K562 (cell line): Measurements from ENCODE around the gene NCOA1. TPM values are rescaled to one million over a fixed set of nuclear protein-coding genes. Genes with fewer than 3 reads are reported as not detected.

Source experiments
- ATAC-seq: fragments of 200-7000 bp; cut with Tn5 transposase; 3 replicates; pipeline ENCODE4 v1.9.1; 2020; ENCODE audit warnings: moderate library complexity
- BruUV-seq: library from RNA; stranded (reverse); fragments of 400-500 nt; replicated peaks from 2 replicates; lab custom pipeline; 2021; lab: Mats Ljungman, UMichigan
- CTCF ChIA-PET: fragments of 300-600 bp; formaldehyde crosslinking; extraction: SDS; loops from one replicate; lab custom pipeline; 2021; ENCODE audit warnings: low intra/inter-chr PET ratio; lab: Yijun Ruan, JAX
- POLR2A ChIA-PET: fragments of 300-600, 350-650 bp; sonication (Branson Sonifier 250); formaldehyde crosslinking; extraction: SDS; loops from one replicate; lab custom pipeline; 2021; ENCODE audit warnings: antibody characterized with exemption, inconsistent platforms; lab: Yijun Ruan, JAX
- DNase-seq, 4 experiments: peaks; one replicate each; pipeline versions ENCODE4 v3.0.0 to v3.0.0-alpha.2; 2011 to 2018; ENCODE audit warnings: low spot score in 3 of 4, mixed read lengths in 3 of 4; ENCODE audit errors: extremely low read depth in 1 of 4
- FAIRE-seq: peaks from 2 replicates; lab custom pipeline; 2011; peaks lifted over from hg19 to GRCh38; lab: Jason Lieb, UNC
- H2AFZ ChIP-seq: 2 replicates; pipeline ENCODE4 v1.6.0; 2011; ENCODE audit warnings: low read depth, low read length, control low read depth, inconsistent platforms
- H3K27ac ChIP-seq: fragments of 200-600 bp; 3 replicates; pipeline ENCODE4 v1.8.0; 2011; ENCODE audit warnings: low read depth, mild to moderate bottlenecking, control low read depth, inconsistent platforms, low read length, moderate library complexity, mixed read lengths; ENCODE audit errors: extremely low read depth
- H3K27me3 ChIP-seq, 2 experiments: fragments of 300-600 bp in 1 of 2; 2 replicates in 1 of 2; 3 replicates in 1 of 2; pipeline versions ENCODE4 v1.6.0 to v1.8.0; 2011; ENCODE audit warnings: inconsistent platforms in 2 of 2, low read length in 2 of 2, mild to moderate bottlenecking in 1 of 2, mixed read lengths in 1 of 2, moderate library complexity in 1 of 2; ENCODE audit not compliant: control insufficient read depth in 2 of 2, insufficient read depth in 2 of 2
- H3K36me3 ChIP-seq: fragments of 300-600 bp; 3 replicates; pipeline ENCODE4 v1.8.0; 2011; ENCODE audit warnings: mild to moderate bottlenecking, low read length, inconsistent platforms; ENCODE audit not compliant: control insufficient read depth, insufficient read depth
- H3K4me1 ChIP-seq, 2 experiments: fragments of 200-600 bp in 1 of 2; replicated peaks in 1 of 2; 2 replicates in 1 of 2; 3 replicates in 1 of 2; pipeline versions ENCODE4 v1.5.1 to v1.8.0; 2011; ENCODE audit warnings: inconsistent platforms in 2 of 2, low read length in 2 of 2, mild to moderate bottlenecking in 1 of 2, mixed read lengths in 1 of 2, moderate library complexity in 1 of 2; ENCODE audit not compliant: control insufficient read depth in 2 of 2, insufficient read depth in 2 of 2
- H3K4me2 ChIP-seq: 2 replicates; pipeline ENCODE4 v1.6.1; 2011; ENCODE audit warnings: low read length, control low read depth, inconsistent platforms, mixed read lengths; ENCODE audit not compliant: insufficient read depth
- H3K4me3 ChIP-seq: fragments of 200-600 bp; sonication (generic), shearing (Covaris generic); 2 replicates; pipeline ENCODE4 v1.5.1; 2016; ENCODE audit warnings: control low read depth, inconsistent platforms
- H3K79me2 ChIP-seq: fragments of 200-600 bp; 3 replicates; pipeline ENCODE4 v1.8.0; 2011; ENCODE audit warnings: low read length, inconsistent platforms; ENCODE audit not compliant: control insufficient read depth, insufficient read depth
- H3K9ac ChIP-seq, 2 experiments: 2 replicates each; pipeline versions ENCODE4 v1.6.0 to v1.6.1; 2011; ENCODE audit warnings: low read depth in 2 of 2, low read length in 2 of 2, control low read depth in 1 of 2, inconsistent platforms in 1 of 2, mild to moderate bottlenecking in 1 of 2, mixed read lengths in 1 of 2; ENCODE audit not compliant: insufficient read depth in 1 of 2
- H3K9me1 ChIP-seq: one replicate; pipeline ENCODE4 v1.6.0; 2011; ENCODE audit warnings: inconsistent platforms, mild to moderate bottlenecking, low read length, moderate library complexity; ENCODE audit not compliant: control insufficient read depth, insufficient read depth
- H3K9me3 ChIP-seq: replicated peaks from 2 replicates; pipeline ENCODE4 v1.5.1; 2011; ENCODE audit warnings: low read depth, low read length, inconsistent platforms; ENCODE audit not compliant: control insufficient read depth, insufficient read depth
- H4K20me1 ChIP-seq: replicated peaks from 2 replicates; pipeline ENCODE4 v1.6.1; 2011; ENCODE audit warnings: low read length, inconsistent platforms, mixed read lengths; ENCODE audit not compliant: control insufficient read depth, insufficient read depth
- CEBPZ ChIP-seq: fragments of 150-350 bp; IDR thresholded peaks from 2 replicates; pipeline ENCODE4 v1.6.1; 2014; ENCODE audit warnings: low read depth, mild to moderate bottlenecking, low read length, borderline replicate concordance
- HDGF ChIP-seq: fragments of 450-650 bp; IDR thresholded peaks from 2 replicates; pipeline ENCODE4 v1.6.1; 2016
- MAFG ChIP-seq: fragments of 450-650 bp; conservative IDR thresholded peaks from 2 replicates; pipeline ENCODE4 v1.6.1; 2016; ENCODE audit warnings: missing genetic modification characterization, missing compliant biosample characterization
- MECOM ChIP-seq: fragments of 250-450 bp; sonication (Bioruptor Pico); IDR thresholded peaks from 2 replicates; pipeline ENCODE4 v1.8.0; 2022; ENCODE audit warnings: inconsistent platforms
- MEIS2 ChIP-seq: fragments of 450-650 bp; IDR thresholded peaks from 2 replicates; pipeline ENCODE4 v1.6.1; 2014; ENCODE audit warnings: mild to moderate bottlenecking; ENCODE audit not compliant: partially characterized antibody
- NFE2L1 ChIP-seq: fragments of 450-650 bp; IDR thresholded peaks from 2 replicates; pipeline ENCODE4 v1.6.1; 2016; ENCODE audit warnings: missing genetic modification characterization, low read depth, mild to moderate bottlenecking, missing compliant biosample characterization, moderate library complexity, borderline replicate concordance
- NR0B1 ChIP-seq: fragments of 450-650 bp; IDR thresholded peaks from one replicate; pipeline ENCODE4 v1.6.1; 2018; ENCODE audit warnings: mild to moderate bottlenecking, moderate library complexity; ENCODE audit not compliant: partially characterized antibody
- PBX2 ChIP-seq, 2 experiments: IDR thresholded peaks in 1 of 2; conservative IDR thresholded peaks in 1 of 2; 2 replicates each; pipeline ENCODE4 v1.6.1; 2016; ENCODE audit warnings: low read depth in 2 of 2, mild to moderate bottlenecking in 1 of 2, missing compliant biosample characterization in 1 of 2, missing genetic modification characterization in 1 of 2, moderate library complexity in 1 of 2
- PKNOX1 ChIP-seq: fragments of 450-650 bp; IDR thresholded peaks from 2 replicates; pipeline ENCODE4 v1.6.1; 2016
- PTRF ChIP-seq: fragments of 450-650 bp; IDR thresholded peaks from 2 replicates; pipeline ENCODE4 v1.6.1; 2016; ENCODE audit warnings: mild to moderate bottlenecking, missing genetic modification characterization, missing compliant biosample characterization
- ZKSCAN1 ChIP-seq: fragments of 150-350 bp; IDR thresholded peaks from 2 replicates; pipeline ENCODE4 v1.6.1; 2016; ENCODE audit warnings: low read depth, low read length
- ZNF699 ChIP-seq: fragments of 250-450 bp; sonication (Bioruptor Pico); IDR thresholded peaks from 2 replicates; pipeline ENCODE4 v1.8.0; 2021; ENCODE audit warnings: mild to moderate bottlenecking, moderate library complexity; ENCODE audit not compliant: insufficient replicate concordance
- ZNF764 ChIP-seq: fragments of 250-450 bp; sonication (Bioruptor Pico); IDR thresholded peaks from 2 replicates; pipeline ENCODE4 v1.4.0; 2020; ENCODE audit warnings: low read depth, mild to moderate bottlenecking, moderate library complexity
- WGBS: fragments of 100-300 bp; shearing (Covaris generic); methylation state at CpG from one replicate; pipeline ENCODE4 v1.1.6; 2016; ENCODE audit warnings: low coverage, mixed read lengths; ENCODE audit not compliant: insufficient coverage; ENCODE audit errors: missing lambda C conversion rate; 5-methylcytosine and 5-hydroxymethylcytosine counted together
- in situ Hi-C: fragments of 300-500 bp; cut with MboI; formaldehyde crosslinking; loops from 4 replicates; pipeline ENCODE4 v1.15.0; 2018; ENCODE audit warnings: inconsistent platforms, mixed read lengths
- intact Hi-C: fragments of 100-400 bp; cut with micrococcal nuclease; formaldehyde crosslinking; loops from 2 replicates; pipeline ENCODE4 v1.14.2; 2022
- polyA plus RNA-seq, 8 experiments: library from polyadenylated mRNA; depleted of rRNA in 4 of 8; stranded (reverse) in 5 of 8; unstranded in 3 of 8; fragments of >200 nt; fragmentation: Nextera tagmentation in 2 of 8; fragmentation: Illumina TruSeq in 1 of 8; extraction: Ambion mirVana in 2 of 8; extraction: Trizol in 1 of 8; gene quantifications; 2 replicates each; pipeline versions ENCODE4 v1.2.1 to v1.2.3, GENCODE V29; 2011 to 2014; ENCODE audit warnings: inconsistent platforms in 1 of 8, missing spikeins in 1 of 8
- total RNA-seq, 7 experiments: library from RNA; depleted of rRNA in 6 of 7; stranded (reverse); fragments of >200 nt in 6 of 7; fragmentation: Illumina TruSeq in 2 of 7; extraction: Trizol in 2 of 7; gene quantifications; 2 replicates each; pipeline versions ENCODE4 v1.2.1 to v1.2.3, GENCODE V29; 2011 to 2021; ENCODE audit warnings: low replicate concordance in 1 of 7

Gene NCOA1
- total and polyA plus RNA-seq, 9 of the 15 experiments (the other 6 are each of a cell fraction or from before 2014, with no cell fraction given) = 4.9 to 25.7 (median 17.0) TPM

- ChIA-PET CTCF (no interaction called here), POLR2A (interaction anchor here (0.6 to 1.2 kb wide), 2 partner anchors 10 to 180 kb away, joined by 3 read pairs; no protein-coding TSS in a partner anchor)
- Histone ChIP-seq H4K20me1 (no peaks in the 10 kb centered on the region), H3K79me2 (peaks cover 4% of the 10 kb centered on the region; the same call in 1 of the 3 replicates), H3K27ac (no peak overlapping the region), H2AFZ (no peak overlapping the region), H3K9ac (no peak overlapping the region), H3K4me2 (no peak overlapping the region), H3K27me3 (no peaks in the 10 kb centered on the region), H3K9me3 (no peaks in the 10 kb centered on the region), H3K4me3 (no peak overlapping the region), H3K9me1 (no peaks in the 10 kb centered on the region), H3K4me1 (no peaks in the 10 kb centered on the region), H3K36me3 (peaks cover 4% of the 10 kb centered on the region; the same call in 2 of the 3 replicates)
- 50% methylated on average over 1 of the region's 1 CpG for WGBS
- DNase-seq (no peak), FAIRE-seq (no peak), ATAC-seq (no peak)
- intact Hi-C loops = no loop called here
- no TSS peak for BruUV-seq
- in situ Hi-C loops = no loop called here
- no peak for TF ChIP-seq ZKSCAN1
- no peak for TF ChIP-seq HDGF
- TF ChIP-seq ZNF764 = no peak
- TF ChIP-seq MEIS2 = peak; percentile 85
- no peak for TF ChIP-seq PBX2 (CRISPR knock-in tag; IDR thresholded peaks at IDR 0.05; ENCODE audit: low read depth)
- peak; percentile 77 for TF ChIP-seq PBX2 (tag; conservative IDR thresholded peaks at IDR 0.05; ENCODE audit: low read depth)
- TF ChIP-seq ZNF699 (CRISPR knock-in tag) = no peak
- TF ChIP-seq MECOM (CRISPR knock-in tag) = no peak
- no peak for TF ChIP-seq CEBPZ
- TF ChIP-seq NFE2L1 (tag) = no peak
- no peak for TF ChIP-seq PTRF (tag)
- TF ChIP-seq PKNOX1 = peak; percentile 24; the same call in 1 of the 2 replicates
- TF ChIP-seq MAFG (tag) = peak; percentile 41; the same call in 1 of the 2 replicates
- TF ChIP-seq NR0B1 = no peak
Measured at GRCh38 chr2:24642351-24642750, 151.3 kb downstream of the NCOA1 start.
